Measurements from ENCODE around the gene GHRL.

GHRL gene

DNA sequence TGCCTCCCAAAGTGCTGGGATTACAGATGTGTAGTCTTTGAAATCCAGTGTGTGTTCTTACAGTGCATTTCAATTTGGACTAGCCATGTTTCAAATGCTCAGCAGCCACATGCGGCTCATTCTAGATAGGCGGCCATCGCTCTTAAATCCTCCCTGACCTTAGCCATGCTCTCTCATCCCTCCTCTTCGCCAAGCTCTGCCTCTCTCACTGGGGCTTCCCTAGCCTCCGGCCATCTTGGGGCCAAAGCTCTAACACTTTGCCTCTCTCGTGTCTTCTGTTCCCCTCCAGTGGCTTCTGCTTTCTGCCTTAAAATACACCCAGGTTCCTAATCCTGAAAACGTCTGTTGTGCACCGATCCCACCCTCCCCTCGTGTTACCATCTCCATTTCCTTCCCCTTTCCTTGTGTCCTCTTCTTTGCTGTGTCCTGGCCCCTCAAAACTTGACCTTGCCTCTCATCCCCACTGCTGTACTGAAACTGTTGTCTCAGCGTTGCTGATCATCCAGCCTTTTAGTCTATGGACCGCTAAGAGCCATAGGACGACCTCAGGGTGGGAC is 1.4 kb upstream of the GHRL start:
- no peak for DNase-seq

GRCh38 chr3:10291641-10292040 is 1.1 kb downstream of the GHRL start:
- no peak for DNase-seq

DNA sequence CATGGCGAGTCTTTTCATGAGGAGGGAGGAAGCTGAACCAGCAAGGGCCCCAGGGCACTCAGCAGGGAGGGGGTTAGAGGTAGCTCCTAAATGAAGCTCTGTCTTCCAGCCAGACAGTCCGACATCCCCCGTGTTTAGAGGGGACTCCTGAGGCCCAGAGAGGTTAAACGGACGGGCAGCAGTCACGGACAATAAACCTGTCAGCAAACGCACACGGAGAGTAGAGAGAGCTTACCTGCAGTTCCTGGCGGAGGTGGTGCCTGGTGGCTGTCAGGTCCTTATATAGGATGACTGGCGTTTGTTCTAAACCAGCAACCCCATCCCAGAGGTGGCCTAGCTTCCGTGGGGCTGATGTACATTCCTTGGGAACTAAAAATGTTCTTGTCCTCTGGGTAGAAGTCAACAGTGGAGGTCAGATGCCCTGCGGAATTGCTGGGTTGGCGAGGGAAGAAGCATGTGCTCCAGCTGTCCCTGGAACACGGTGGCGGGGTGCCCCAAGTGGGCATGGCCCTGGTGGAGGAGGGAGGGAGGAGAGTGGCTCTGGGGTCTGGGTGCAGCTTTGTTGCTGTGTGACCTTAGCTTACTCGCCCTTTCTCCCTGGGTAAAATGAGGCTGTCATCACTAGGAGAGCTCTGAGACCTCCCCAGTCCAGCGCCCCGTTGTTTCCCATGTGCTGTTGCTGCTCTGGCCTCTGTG is 2.1 kb downstream of the GHRL start:
- DNase-seq: no peak

GRCh38 chr3:10289787-10290355 is 2.9 kb downstream of the GHRL start:
- DNase-seq: no peak

DNA sequence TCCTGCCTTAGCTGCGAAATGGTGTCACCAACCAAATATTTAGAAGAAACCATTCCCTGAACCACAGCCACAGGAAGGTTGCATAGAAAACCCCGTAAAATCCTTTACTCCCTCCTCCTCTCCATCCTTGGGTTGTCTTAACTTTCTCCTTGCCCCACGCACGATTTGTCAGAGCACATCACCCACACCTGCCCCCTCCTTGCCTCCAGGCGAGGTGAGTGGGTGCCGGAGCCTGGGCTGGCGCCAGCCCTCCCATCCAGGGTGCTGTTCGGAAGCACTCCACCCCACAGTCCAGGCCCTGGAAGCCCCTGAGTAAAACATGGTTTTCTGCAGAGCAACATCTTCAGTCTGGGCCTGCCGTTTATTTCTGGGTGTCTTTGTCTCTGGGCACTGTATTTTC is 3.7 kb downstream of the GHRL start:
- DNase-seq: no peak

DNA sequence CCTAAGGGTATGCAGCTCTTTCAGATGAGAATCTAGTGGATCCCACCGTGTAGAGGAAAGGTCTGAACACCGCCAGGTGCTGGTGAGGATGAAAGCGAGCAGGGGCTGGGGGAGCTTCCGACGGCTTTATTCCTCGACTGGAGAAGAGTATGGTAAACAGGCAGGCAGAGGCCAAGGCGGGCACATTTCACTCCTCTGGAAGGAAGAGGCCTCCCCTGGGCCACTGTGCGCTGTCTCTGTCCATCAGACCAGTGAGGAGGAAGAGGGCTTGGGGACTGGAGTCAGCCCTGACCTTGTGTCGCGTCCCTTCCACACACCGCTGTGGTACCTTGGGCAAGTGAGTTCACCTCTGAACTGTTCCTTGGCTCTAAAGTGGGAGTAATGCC is 4.2 kb downstream of the GHRL start:
- DNase-seq: no peak

- DNase-seq: no peak
These were observed 4.7 kb downstream of the GHRL start for GRCh38 chr3:10287936-10288574.

GRCh38 chr3:10286596-10287295 is 6.0 kb downstream of the GHRL start:
- peak; percentile 50 for DNase-seq

DNA sequence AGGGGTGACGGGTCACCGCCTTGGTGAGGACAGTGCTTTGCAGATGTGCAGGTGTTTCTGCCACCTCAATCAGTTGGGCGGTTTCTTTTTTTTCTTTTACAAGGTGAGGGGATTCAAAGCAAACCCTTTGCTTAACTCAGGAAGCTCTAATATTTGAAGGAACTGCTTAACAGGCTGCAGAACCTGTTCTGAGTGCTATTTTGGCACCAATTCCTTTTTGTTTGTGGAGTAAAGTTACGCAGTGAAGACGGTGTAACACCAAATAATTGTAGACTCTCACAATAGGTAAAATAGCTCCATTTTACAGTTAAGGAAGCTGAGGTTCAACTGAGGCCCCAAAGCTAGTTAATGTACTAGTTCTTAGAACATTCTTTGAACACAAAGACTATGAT is 6.6 kb downstream of the GHRL start:
- DNase-seq: no peak

- DNase-seq: no peak
These were observed 7.2 kb downstream of the GHRL start for GRCh38 chr3:10285272-10286132.

GRCh38 chr3:10284496-10284895 is 8.3 kb downstream of the GHRL start:
- DNase-seq: no peak

- DNase-seq: no peak
These were observed 9.1 kb downstream of the GHRL start for GRCh38 chr3:10283638-10284037.

DNA sequence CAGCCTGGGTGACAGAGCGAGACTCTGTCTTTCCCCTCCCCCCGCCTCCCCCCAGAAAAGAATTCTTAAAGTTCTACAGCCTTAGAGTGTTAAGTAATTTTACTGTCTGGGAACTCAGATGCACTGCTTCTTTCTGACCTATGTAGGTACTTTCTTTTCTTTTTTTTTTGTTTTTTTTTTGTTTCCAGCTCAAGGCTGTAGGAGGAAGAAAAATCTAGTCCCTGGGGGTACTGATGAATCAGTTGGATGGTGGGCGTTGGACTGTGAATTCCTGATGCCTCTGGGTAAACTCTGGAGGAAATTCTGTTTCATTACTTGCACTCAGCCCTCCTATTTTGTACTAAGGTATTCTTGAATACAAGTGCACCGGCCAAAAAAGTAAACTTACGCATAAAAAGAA is 10.8 kb downstream of the GHRL start:
- DNase-seq: no peak

- no peak for DNase-seq
These were observed 12.2 kb downstream of the GHRL start for GRCh38 chr3:10280571-10280970.

GRCh38 chr3:10280177-10280529 is 12.6 kb downstream of the GHRL start:
- no peak for DNase-seq

- no peak for DNase-seq
These were observed 13.2 kb downstream of the GHRL start for GRCh38 chr3:10279384-10280176.

DNA sequence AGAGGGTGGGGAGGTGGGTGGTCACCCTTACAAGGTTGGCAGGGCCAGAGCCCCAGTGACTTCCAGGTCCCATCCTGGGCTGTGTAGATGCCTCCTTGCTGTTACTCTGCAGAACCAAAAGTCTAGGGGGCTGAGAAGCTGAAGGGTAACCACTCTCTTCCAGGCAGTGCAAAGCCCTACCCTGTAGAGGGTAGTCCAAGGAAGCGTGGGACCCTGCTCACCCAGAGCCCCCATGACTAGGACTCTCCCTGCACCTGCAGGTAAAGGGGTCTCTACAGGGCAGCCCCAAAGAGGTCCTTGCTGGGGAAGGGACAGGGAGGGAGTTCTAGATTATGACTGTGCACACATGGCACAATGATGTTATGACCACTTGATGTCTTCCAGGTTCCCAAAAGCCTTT is 14.2 kb downstream of the GHRL start:
- no peak for DNase-seq

GRCh38 chr3:10277115-10277625 is 15.6 kb downstream of the GHRL start:
- DNase-seq: no peak

DNA sequence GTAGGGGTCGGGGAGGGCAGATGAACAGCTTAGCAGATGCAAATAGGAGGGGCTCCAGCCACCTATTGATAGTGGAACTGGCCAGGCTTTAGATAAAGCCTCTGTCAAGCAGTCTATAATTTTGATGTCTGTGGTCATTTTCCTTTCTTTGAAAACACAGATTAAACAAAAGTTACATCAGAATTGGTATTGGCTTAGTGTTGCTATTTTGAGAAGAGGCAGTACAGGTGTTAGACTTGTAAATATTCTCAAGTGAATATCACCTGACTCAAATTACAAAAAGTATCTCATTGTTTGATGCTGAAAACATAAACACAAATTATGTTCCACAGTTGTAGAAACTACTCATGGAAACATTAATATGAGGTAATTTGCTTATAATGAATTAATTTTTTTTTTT is 18.1 kb downstream of the GHRL start:
- no peak for DNase-seq

GRCh38 chr3:10273702-10274305 is 18.9 kb downstream of the GHRL start:
- DNase-seq: no peak

DNA sequence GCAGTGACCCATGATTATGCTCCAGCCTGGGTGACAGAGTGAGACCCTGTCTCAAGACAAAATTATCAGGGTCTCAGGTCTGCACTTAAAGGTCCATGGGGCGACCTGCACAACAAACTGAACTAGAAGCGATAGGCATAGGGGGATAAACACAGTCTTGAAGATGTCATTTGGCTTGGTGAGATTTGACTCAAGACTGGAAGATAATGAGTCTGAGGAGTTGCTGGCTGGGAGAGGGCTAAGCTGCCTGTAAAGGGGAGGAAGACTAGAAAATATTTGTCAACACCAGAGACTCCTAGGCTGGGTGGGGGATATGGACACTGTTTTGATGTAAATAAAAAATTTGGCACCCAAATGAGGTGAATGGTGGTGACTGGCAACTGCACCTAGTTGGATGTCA is 19.8 kb downstream of the GHRL start:
- DNase-seq: no peak
